HG02970 (cell line): Measurements from ENCODE around the gene ASS1.

Experiments used
- ATAC-seq: cut with Tn5 transposase; IDR thresholded peaks from one replicate; pipeline ENCODE4 v1.9.1; 2021; ENCODE audit warnings: mild to moderate bottlenecking, moderate library complexity, moderate number of reproducible peaks; ENCODE audit not compliant: unreplicated experiment, low FRiP score

Gene ASS1

GRCh38 chr9:130549093-130549735 lies 104.5 kb downstream of the ASS1 start:
- ATAC-seq = no peak
